ENCODE measurements around the gene GIPC3. TPM values are rescaled to one million over a fixed set of nuclear protein-coding genes. Genes with fewer than 3 reads are reported as not detected.

The GIPC3 gene
- total RNA-seq, 2 experiments from 2014 or later = 0.19 to 0.26 TPM

- H3K4me3 Mint-ChIP-seq = no peak overlapping the region
- no peak for DNase-seq
- H3K27me3 Mint-ChIP-seq = no peaks in the 10 kb centered on the region
- peaks cover 11% of the 10 kb centered on the region for H3K36me3 Mint-ChIP-seq
- intact Hi-C loops (cut with micrococcal nuclease) = no loop called here
- H3K9me3 Mint-ChIP-seq = no peaks in the 10 kb centered on the region
- H3K27ac Mint-ChIP-seq = no peak overlapping the region
- CTCF ChIA-PET = no interaction called here
- no peaks in the 10 kb centered on the region for H3K4me1 Mint-ChIP-seq (ENCODE audit: low read depth)
- POLR2A ChIA-PET = no interaction called here
Measured at GRCh38 chr19:3642296-3642695, 57.0 kb downstream of the GIPC3 start.

Other genes with a start within 250 kb of the GIPC3 start
- 10 to 100 TPM; 19.7 to 19.9 TPM for gene NFIC, start 218.9 kb upstream of the GIPC3 start, total RNA-seq
- not detected for gene SMIM24, start 105.0 kb upstream of the GIPC3 start, total RNA-seq
- not detected for gene SMIM44, start 102.0 kb upstream of the GIPC3 start, total RNA-seq
- gene DOHH, start 84.8 kb upstream of the GIPC3 start, total RNA-seq = 10 to 100 TPM; 15.0 to 17.0 TPM
- gene FZR1, start 79.2 kb upstream of the GIPC3 start, total RNA-seq = 10 to 100 TPM; 43.5 to 46.9 TPM
- 1 to 10 TPM; 1.1 to 1.8 TPM for gene TEKTIP1, start 46.3 kb upstream of the GIPC3 start, total RNA-seq
- gene MFSD12, start 27.9 kb upstream of the GIPC3 start, total RNA-seq = 10 to 100 TPM; 50.6 to 54.2 TPM
- gene HMG20B, start 12.5 kb upstream of the GIPC3 start, total RNA-seq = 10 to 100 TPM; 68.1 to 78.5 TPM
- gene TBXA2R, start 21.4 kb downstream of the GIPC3 start, total RNA-seq = under 1 TPM; 0.31 to 0.36 TPM
- 10 to 100 TPM; 25.2 to 27.2 TPM for gene CACTIN, start 41.3 kb downstream of the GIPC3 start, total RNA-seq
- gene PIP5K1C, start 115.0 kb downstream of the GIPC3 start, total RNA-seq = 10 to 100 TPM; 14.7 to 15.7 TPM
- 1 to 10 TPM; 3.1 to 3.7 TPM for gene TJP3, start 122.9 kb downstream of the GIPC3 start, total RNA-seq
- gene APBA3, start 176.2 kb downstream of the GIPC3 start, total RNA-seq = 10 to 100 TPM; 38.2 to 41.8 TPM
- gene MRPL54, start 177.2 kb downstream of the GIPC3 start, total RNA-seq = 10 to 100 TPM; 63.2 to 65.2 TPM
- gene RAX2, start 186.8 kb downstream of the GIPC3 start, total RNA-seq = not detected
- 10 to 100 TPM; 24.4 to 25.2 TPM for gene MATK, start 200.9 kb downstream of the GIPC3 start, total RNA-seq

Measured in activated CD4-positive, alpha-beta memory T cell treated with anti-CD3 and anti-CD28 coated beads for 36 hours (primary cell).